Activated CD4-positive, alpha-beta memory T cell treated with anti-CD3 and anti-CD28 coated beads, Interleukin-2, amount 10 ng/mL, durations not matched to agents 7 days and 5 days (primary cell): ENCODE data around the gene METRN. TPM values are rescaled to one million over a fixed set of nuclear protein-coding genes. Genes with fewer than 3 reads are reported as not detected.

Experiments
- CTCF ChIA-PET: fragments of 350-600 bp; sonication (Branson Sonifier 250); formaldehyde crosslinking; loops from one replicate; lab custom pipeline; 2021; ENCODE audit warnings: antibody characterized with exemption, inconsistent platforms; lab: Charles Lee
- POLR2A ChIA-PET: fragments of 350-600 bp; sonication (Branson Sonifier 250); formaldehyde crosslinking; loops from one replicate; lab custom pipeline; 2021; ENCODE audit warnings: antibody characterized with exemption; lab: Charles Lee
- DNase-seq: peaks from one replicate; pipeline ENCODE4 v3.0.0-alpha.2; 2020
- H3K27ac Mint-ChIP-seq: one replicate; pipeline ENCODE4 v1.8.0; 2021; ENCODE audit warnings: mild to moderate bottlenecking, mixed read lengths
- H3K27me3 Mint-ChIP-seq: one replicate; pipeline ENCODE4 v1.8.0; 2021; ENCODE audit warnings: mixed read lengths
- H3K36me3 Mint-ChIP-seq: one replicate; pipeline ENCODE4 v1.8.0; 2021; ENCODE audit warnings: low read depth, mixed read lengths
- H3K4me1 Mint-ChIP-seq: one replicate; pipeline ENCODE4 v1.8.0; 2021; ENCODE audit warnings: mixed read lengths
- H3K4me3 Mint-ChIP-seq: one replicate; pipeline ENCODE4 v1.8.0; 2021; ENCODE audit warnings: mild to moderate bottlenecking, mixed read lengths
- H3K9me3 Mint-ChIP-seq: one replicate; pipeline ENCODE4 v1.8.0; 2021; ENCODE audit warnings: mixed read lengths
- total RNA-seq, 2 experiments: library from RNA; stranded (reverse); gene quantifications; one replicate each; pipeline ENCODE4 v1.2.3, GENCODE V29; 2021

The METRN gene
- total RNA-seq, 2 experiments from 2014 or later = 4.4 to 6.2 TPM

- ChIA-PET POLR2A (interaction anchor here (0.6 to 4.5 kb wide), 5 partner anchors 9 to 89 kb away, joined by 3 to 21 read pairs (median 4); partner anchors contain the start of genes ANTKMT, CHTF18, RPUSD1 and STUB1), CTCF (interaction anchor here (0.5 to 1.6 kb wide), 5 partner anchors 12 to 1253 kb away, joined by 3 to 7 read pairs (median 3); no protein-coding TSS in a partner anchor)
- H3K4me1 Mint-ChIP-seq = peaks cover 44% of the 10 kb centered on the region
These were observed 15.8 kb upstream of the METRN start for GRCh38 chr16:698911-699671.

GRCh38 chr16:700684-701584 is 14.0 kb upstream of the METRN start:
- H3K4me1 Mint-ChIP-seq = peaks cover 35% of the 10 kb centered on the region
- no peaks in the 10 kb centered on the region for H3K9me3 Mint-ChIP-seq
- POLR2A ChIA-PET = interaction anchor here (4.5 kb wide), 1 partner anchor 11 kb away, joined by 21 read pairs; the partner anchor contains the start of gene WDR24
- no peak overlapping the region for H3K4me3 Mint-ChIP-seq
- no peak overlapping the region for H3K27ac Mint-ChIP-seq
- CTCF ChIA-PET = no interaction called here
- DNase-seq = peak; percentile 60
- H3K36me3 Mint-ChIP-seq = no peaks in the 10 kb centered on the region
- peaks cover 31% of the 10 kb centered on the region for H3K27me3 Mint-ChIP-seq

More at GRCh38 chr16:698911-699671, 15.8 kb upstream of the METRN start:
- DNase-seq = peak; percentile 70
- peaks cover 5% of the 10 kb centered on the region for H3K36me3 Mint-ChIP-seq
- no peaks in the 10 kb centered on the region for H3K9me3 Mint-ChIP-seq
- H3K4me3 Mint-ChIP-seq = peak overlapping the region; percentile 35
- peak overlapping the region; percentile 78 for H3K27ac Mint-ChIP-seq
- H3K27me3 Mint-ChIP-seq = peaks cover 32% of the 10 kb centered on the region

DNA sequence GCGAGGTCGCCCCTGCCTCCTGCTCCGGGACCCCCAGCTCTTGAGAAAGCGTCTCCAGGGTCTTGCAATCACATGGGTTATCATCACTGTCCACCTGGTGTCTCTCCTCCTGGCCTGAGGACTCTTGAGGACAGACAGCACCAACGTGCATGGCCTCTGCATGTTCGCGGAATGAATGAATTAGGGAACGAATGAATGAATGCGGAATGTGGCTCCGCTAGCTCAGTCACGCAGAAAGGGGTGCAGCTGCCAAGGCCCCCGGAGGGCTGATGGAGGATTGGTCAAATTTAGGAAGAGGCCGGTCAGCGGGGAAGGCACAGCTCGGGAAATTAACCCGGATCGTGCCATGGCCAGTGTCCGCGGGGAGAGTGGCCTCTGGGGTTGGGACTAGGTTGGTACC is 12.6 kb upstream of the METRN start:
- no peak for DNase-seq
- no peaks in the 10 kb centered on the region for H3K9me3 Mint-ChIP-seq
- peaks cover 43% of the 10 kb centered on the region for H3K27me3 Mint-ChIP-seq
- CTCF ChIA-PET = interaction anchor here (1.1 to 1.5 kb wide), 2 partner anchors 10 to 13 kb away, joined by 4 to 6 read pairs; partner anchors contain the start of gene METRN
- H3K4me1 Mint-ChIP-seq = peaks cover 24% of the 10 kb centered on the region
- H3K27ac Mint-ChIP-seq = no peak overlapping the region
- no peaks in the 10 kb centered on the region for H3K36me3 Mint-ChIP-seq
- POLR2A ChIA-PET = interaction anchor here (0.8 to 4.5 kb wide), 3 partner anchors 9 to 40 kb away, joined by 3 to 21 read pairs (median 4); partner anchors contain the start of gene WDR24
- H3K4me3 Mint-ChIP-seq = no peak overlapping the region

GRCh38 chr16:703406-703805 is 11.5 kb upstream of the METRN start:
- Mint-ChIP-seq H3K27ac (no peak overlapping the region), H3K9me3 (no peaks in the 10 kb centered on the region), H3K36me3 (no peaks in the 10 kb centered on the region), H3K27me3 (peaks cover 51% of the 10 kb centered on the region), H3K4me3 (no peak overlapping the region), H3K4me1 (peaks cover 15% of the 10 kb centered on the region)
- ChIA-PET CTCF (interaction anchor here (0.9 to 2.0 kb wide), 3 partner anchors 12 to 24 kb away, joined by 3 to 6 read pairs (median 4); partner anchors contain the start of genes HAGHL and METRN), POLR2A (interaction anchor here (1.0 to 1.6 kb wide), 3 partner anchors 8 to 19 kb away, joined by 3 to 6 read pairs (median 4); partner anchors contain the start of genes JMJD8 and WDR24)
- no peak for DNase-seq

DNA sequence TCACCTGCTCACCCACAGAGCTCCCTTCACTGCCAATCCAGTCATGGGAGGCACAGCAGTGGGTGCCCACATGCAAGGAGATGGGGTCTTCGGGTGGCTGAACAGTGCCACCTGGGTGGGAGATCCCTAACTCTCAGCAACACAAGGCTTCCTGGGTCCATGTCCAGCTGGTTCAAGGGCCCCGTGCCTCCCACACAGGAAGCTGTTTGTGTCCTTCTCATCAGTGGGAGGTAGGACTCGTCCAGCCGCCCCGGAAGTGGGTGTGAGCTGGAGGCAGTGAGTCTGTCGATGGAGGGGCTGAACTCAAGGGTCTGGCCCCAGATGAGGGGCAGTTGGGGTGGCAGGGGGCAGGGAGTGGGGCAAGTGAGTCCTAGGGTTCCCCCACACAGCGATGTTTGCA is 10.9 kb upstream of the METRN start:
- H3K4me1 Mint-ChIP-seq = peaks cover 11% of the 10 kb centered on the region
- H3K27me3 Mint-ChIP-seq = peaks cover 56% of the 10 kb centered on the region
- no peak overlapping the region for H3K4me3 Mint-ChIP-seq
- ChIA-PET CTCF (interaction anchor here (0.8 to 2.0 kb wide), 2 partner anchors 8 to 16 kb away, joined by 3 to 6 read pairs; no protein-coding TSS in a partner anchor), POLR2A (interaction anchor here (1.0 to 1.6 kb wide), 3 partner anchors 9 to 20 kb away, joined by 3 to 6 read pairs (median 4); partner anchors contain the start of genes JMJD8 and WDR24)
- H3K27ac Mint-ChIP-seq = no peak overlapping the region
- no peak for DNase-seq
- no peaks in the 10 kb centered on the region for H3K9me3 Mint-ChIP-seq
- no peaks in the 10 kb centered on the region for H3K36me3 Mint-ChIP-seq

GRCh38 chr16:704552-705380 is 10.2 kb upstream of the METRN start:
- no peak overlapping the region for H3K27ac Mint-ChIP-seq
- H3K4me3 Mint-ChIP-seq = no peak overlapping the region
- peaks cover 60% of the 10 kb centered on the region for H3K27me3 Mint-ChIP-seq
- ChIA-PET CTCF (interaction anchor here (0.8 to 2.0 kb wide), 2 partner anchors 8 to 15 kb away, joined by 3 to 6 read pairs; no protein-coding TSS in a partner anchor), POLR2A (interaction anchor here (0.8 kb wide), 1 partner anchor 9 kb away, joined by 4 read pairs; no protein-coding TSS in a partner anchor)
- H3K36me3 Mint-ChIP-seq = no peaks in the 10 kb centered on the region
- peaks cover 4% of the 10 kb centered on the region for H3K4me1 Mint-ChIP-seq
- no peak for DNase-seq
- H3K9me3 Mint-ChIP-seq = no peaks in the 10 kb centered on the region

- POLR2A ChIA-PET = interaction anchor here (0.8 kb wide), 1 partner anchor 10 kb away, joined by 4 read pairs; no protein-coding TSS in a partner anchor
- Mint-ChIP-seq H3K9me3 (no peaks in the 10 kb centered on the region), H3K36me3 (no peaks in the 10 kb centered on the region), H3K27me3 (peaks cover 57% of the 10 kb centered on the region), H3K27ac (no peak within 1 kb of the TSS), H3K4me1 (no peaks in the 10 kb centered on the region), H3K4me3 (no peak within 1 kb of the TSS)
- CTCF ChIA-PET = no interaction called here
- peak; percentile 31 for DNase-seq
These were observed 9.3 kb upstream of the METRN start, which contains the start of gene FBXL16 for GRCh38 chr16:705431-706188. Gene FBXL16, minus strand, starts transcription at chr16:705801. Its CDS starts 8,396 bp downstream, at chr16:697405.

GRCh38 chr16:706189-707061 is 8.5 kb upstream of the METRN start:
- Mint-ChIP-seq H3K4me1 (no peaks in the 10 kb centered on the region), H3K27ac (no peak overlapping the region), H3K36me3 (no peaks in the 10 kb centered on the region), H3K27me3 (peaks cover 52% of the 10 kb centered on the region), H3K9me3 (no peaks in the 10 kb centered on the region), H3K4me3 (no peak overlapping the region)
- ChIA-PET CTCF (interaction anchor here (1.3 to 1.4 kb wide), 2 partner anchors 10 to 30 kb away, joined by 3 read pairs; no protein-coding TSS in a partner anchor), POLR2A (interaction anchor here (1.1 kb wide), 1 partner anchor 38 kb away, joined by 4 read pairs; the partner anchor contains the start of gene RHOT2)
- DNase-seq = no peak

GRCh38 chr16:707062-707538 is 7.8 kb upstream of the METRN start:
- no peaks in the 10 kb centered on the region for H3K4me1 Mint-ChIP-seq
- no peak overlapping the region for H3K27ac Mint-ChIP-seq
- no peak overlapping the region for H3K4me3 Mint-ChIP-seq
- H3K27me3 Mint-ChIP-seq = peaks cover 46% of the 10 kb centered on the region
- no peak for DNase-seq
- CTCF ChIA-PET = interaction anchor here (1.3 to 1.4 kb wide), 2 partner anchors 9 to 29 kb away, joined by 3 read pairs; no protein-coding TSS in a partner anchor
- POLR2A ChIA-PET = interaction anchor here (1.1 to 1.8 kb wide), 2 partner anchors 11 to 39 kb away, joined by 4 to 9 read pairs; partner anchors contain the start of gene RHOT2
- no peaks in the 10 kb centered on the region for H3K9me3 Mint-ChIP-seq
- no peaks in the 10 kb centered on the region for H3K36me3 Mint-ChIP-seq

DNA sequence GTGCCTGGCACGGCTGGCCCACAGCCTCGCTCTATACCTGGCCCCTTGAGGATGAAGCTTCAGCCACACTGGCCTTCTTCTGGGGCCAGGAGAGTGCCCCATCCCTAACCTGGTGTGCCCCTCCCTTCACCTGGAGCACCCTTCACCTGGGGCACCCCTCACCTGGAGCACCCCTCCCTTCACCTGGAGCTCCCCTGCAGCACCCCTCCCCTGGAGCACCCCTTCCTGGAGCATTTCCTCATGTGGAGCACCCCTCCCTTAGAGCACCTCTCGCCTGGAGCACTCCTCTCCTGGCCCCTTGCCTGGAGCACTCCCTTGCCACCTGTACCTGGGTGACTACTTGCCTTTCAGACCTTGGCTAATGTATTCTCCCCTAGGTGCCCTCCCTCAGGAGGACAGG is 6.9 kb upstream of the METRN start:
- CTCF ChIA-PET = no interaction called here
- Mint-ChIP-seq H3K36me3 (no peaks in the 10 kb centered on the region), H3K27ac (no peak overlapping the region), H3K27me3 (peaks cover 41% of the 10 kb centered on the region), H3K4me3 (no peak overlapping the region), H3K4me1 (peaks cover 3% of the 10 kb centered on the region), H3K9me3 (no peaks in the 10 kb centered on the region)
- POLR2A ChIA-PET = interaction anchor here (1.1 to 1.8 kb wide), 2 partner anchors 12 to 40 kb away, joined by 4 to 9 read pairs; partner anchors contain the start of gene RHOT2
- DNase-seq = no peak
